DND-41 (cell line): ENCODE results near the gene NDRG2.

ENCODE experiments used
- CTCF ChIP-seq: IDR thresholded peaks from 2 replicates; pipeline ENCODE4 v1.5.1; 2012; ENCODE audit warnings: borderline replicate concordance, low read length, moderate library complexity, mild to moderate bottlenecking; ENCODE audit not compliant: poor library complexity, severe bottlenecking; ENCODE audit errors: extremely low read depth
- EZH2 ChIP-seq: IDR thresholded peaks from 3 replicates; pipeline ENCODE4 v1.6.1; 2012; ENCODE audit warnings: borderline replicate concordance, low read depth, mild to moderate bottlenecking, moderate library complexity, low read length, inconsistent platforms; ENCODE audit not compliant: severe bottlenecking

- TF ChIP-seq CTCF (no peak), EZH2 (no peak)
Observed at GRCh38 chr14:21029917-21030316, 5.1 kb upstream of the NDRG2 start, which contains the start of gene TPPP2.
